GM12878 (cell line): ENCODE measurements around the gene DENND1C. TPM values are rescaled to one million over a fixed set of nuclear protein-coding genes. Genes with fewer than 3 reads are reported as not detected.

Source experiments
- BACH1 ChIP-seq: fragments of 450-650 bp; IDR thresholded peaks from 2 replicates; pipeline ENCODE4 v1.6.1; 2017; ENCODE audit warnings: mild to moderate bottlenecking, borderline replicate concordance
- BRCA1 ChIP-seq: IDR thresholded peaks from 2 replicates; pipeline ENCODE4 v1.6.1; 2011; ENCODE audit warnings: low read depth, low read length, improper control_type of control experiment
- CHD2 ChIP-seq: IDR thresholded peaks from 2 replicates; pipeline ENCODE4 v1.6.1; 2011; ENCODE audit warnings: low read depth, low read length, improper control_type of control experiment, borderline replicate concordance
- EZH2 ChIP-seq: IDR thresholded peaks from 2 replicates; pipeline ENCODE4 v1.6.1; 2012; ENCODE audit warnings: low read depth, mild to moderate bottlenecking, control low read depth, inconsistent platforms, low read length, borderline replicate concordance; ENCODE audit not compliant: control insufficient read depth
- HCFC1 ChIP-seq: fragments of 150-350 bp; IDR thresholded peaks from 2 replicates; pipeline ENCODE4 v1.6.1; 2014; ENCODE audit warnings: low read length
- HDGF ChIP-seq: fragments of 450-650 bp; IDR thresholded peaks from 2 replicates; pipeline ENCODE4 v1.6.1; 2016; ENCODE audit warnings: antibody characterized with exemption
- IRF5 ChIP-seq: fragments of 450-650 bp; IDR thresholded peaks from 2 replicates; pipeline ENCODE4 v1.6.1; 2017; ENCODE audit warnings: borderline replicate concordance
- KDM1A ChIP-seq: fragments of 200-600 bp; sonication (generic); IDR thresholded peaks from 2 replicates; pipeline ENCODE4 v1.6.1; 2016; ENCODE audit warnings: borderline replicate concordance
- MEF2B ChIP-seq: fragments of 450-650 bp; IDR thresholded peaks from 2 replicates; pipeline ENCODE4 v1.6.1; 2018; ENCODE audit warnings: mild to moderate bottlenecking, moderate library complexity; ENCODE audit not compliant: partially characterized antibody, poor library complexity, severe bottlenecking
- MYB ChIP-seq: fragments of 150-350 bp; IDR thresholded peaks from 2 replicates; pipeline ENCODE4 v1.6.1; 2014; ENCODE audit warnings: mild to moderate bottlenecking, low read depth, low read length, borderline replicate concordance
- NFYB ChIP-seq: IDR thresholded peaks from 2 replicates; pipeline ENCODE4 v1.6.1; 2011; ENCODE audit warnings: low read depth, mild to moderate bottlenecking, low read length, improper control_type of control experiment, moderate library complexity; ENCODE audit not compliant: insufficient read depth
- NR2C1 ChIP-seq: fragments of 450-650 bp; IDR thresholded peaks from 2 replicates; pipeline ENCODE4 v1.6.1; 2017; ENCODE audit warnings: antibody characterized with exemption, mild to moderate bottlenecking, moderate library complexity
- RAD21 ChIP-seq: IDR thresholded peaks from 2 replicates; pipeline ENCODE4 v1.6.1; 2011; ENCODE audit warnings: mild to moderate bottlenecking, low read depth, low read length, moderate library complexity; ENCODE audit not compliant: insufficient read depth
- REST ChIP-seq: IDR thresholded peaks from 2 replicates; pipeline ENCODE4 v1.6.1; 2012; ENCODE audit warnings: mild to moderate bottlenecking, low read depth, low read length
- SIX5 ChIP-seq: IDR thresholded peaks from 2 replicates; pipeline ENCODE4 v1.6.1; 2011; ENCODE audit warnings: mild to moderate bottlenecking, low read depth, low read length, moderate library complexity; ENCODE audit not compliant: severe bottlenecking
- SMAD5 ChIP-seq: IDR thresholded peaks from 2 replicates; pipeline ENCODE4 v1.6.1; 2016; ENCODE audit warnings: antibody characterized with exemption, low read depth
- ZBED1 ChIP-seq: IDR thresholded peaks from 2 replicates; pipeline ENCODE4 v1.6.1; 2016; ENCODE audit warnings: borderline replicate concordance
- ZBTB4 ChIP-seq: fragments of 450-650 bp; formaldehyde crosslinking; IDR thresholded peaks from 2 replicates; pipeline ENCODE4 v1.4.0; 2022; ENCODE audit warnings: mild to moderate bottlenecking, moderate library complexity
- ZNF217 ChIP-seq: fragments of 450-650 bp; IDR thresholded peaks from 2 replicates; pipeline ENCODE4 v1.6.1; 2017; ENCODE audit warnings: antibody characterized with exemption, mild to moderate bottlenecking
- polyA plus RNA-seq, 11 experiments: library from polyadenylated mRNA; depleted of rRNA in 4 of 11; unstranded in 6 of 11; stranded (reverse) in 5 of 11; fragments of >200 nt; fragmentation: Nextera tagmentation in 4 of 11; fragmentation: Illumina TruSeq in 1 of 11; extraction: Ambion mirVana in 4 of 11; extraction: Trizol in 1 of 11; gene quantifications; 1 replicate in 1 of 11; 2 replicates in 10 of 11; pipeline versions ENCODE4 v1.2.1 to v1.2.3, GENCODE V29; 2011 to 2016; ENCODE audit warnings: inconsistent platforms in 2 of 11, missing spikeins in 2 of 11, low read depth in 1 of 11
- total RNA-seq, 4 experiments: library from RNA; depleted of rRNA in 3 of 4; stranded (reverse); fragments of >200 nt in 3 of 4; fragmentation: Illumina TruSeq in 1 of 4; extraction: Trizol in 1 of 4; gene quantifications; 2 replicates each; pipeline versions ENCODE4 v1.2.1 to v1.2.3, GENCODE V29; 2013 to 2021
- TF ChIP-seq, protein P1 (sequence below): fragments of 450-650 bp; IDR thresholded peaks from 2 replicates; pipeline ENCODE4 v1.6.1; 2018; ENCODE audit warnings: borderline replicate concordance, mild to moderate bottlenecking; ENCODE audit not compliant: partially characterized antibody

Gene DENND1C
- total and polyA plus RNA-seq, 10 of the 15 experiments (the other 5 are each of a cell fraction or from before 2014, with no cell fraction given): 2.4 to 54.3 (median 32.7) TPM

DNA sequence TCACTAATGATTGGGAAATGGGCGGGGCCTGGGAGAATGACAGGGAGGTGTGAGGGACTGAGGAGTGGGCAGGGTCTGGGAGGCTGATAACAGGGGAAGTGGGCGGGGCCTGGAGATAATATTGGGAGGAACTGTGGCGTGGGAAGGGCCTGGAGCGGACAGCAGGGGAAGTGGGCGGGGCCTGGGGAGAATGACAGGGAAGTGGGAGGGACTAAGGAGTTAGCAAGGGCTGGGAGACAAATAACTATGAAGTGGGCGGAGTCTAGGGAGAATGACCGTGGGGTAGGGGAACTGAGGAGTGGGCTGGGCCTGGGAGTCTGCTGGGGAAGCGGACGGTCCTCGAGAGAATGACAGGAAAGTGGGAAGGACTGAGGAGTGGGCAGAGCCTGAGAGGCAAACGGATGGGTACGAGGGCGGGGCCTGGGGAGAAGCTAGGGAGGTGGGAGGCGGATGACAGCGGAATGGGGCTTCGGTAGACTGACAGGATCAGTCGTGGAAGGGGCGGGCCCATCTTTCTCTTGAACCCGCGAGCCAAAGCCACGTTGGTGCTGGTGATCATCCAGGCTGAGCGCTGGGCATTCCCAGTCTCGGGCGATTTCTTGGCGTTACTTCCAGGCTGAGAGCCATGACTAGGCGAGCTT lies 34.6 kb upstream of the DENND1C start (continued):
- no peak for TF ChIP-seq REST
- no peak for TF ChIP-seq ZNF217
- TF ChIP-seq NFYB: peak; percentile 23; the same call in 1 of the 2 replicates
- TF ChIP-seq BACH1: no peak
- TF ChIP-seq ZBTB4 (CRISPR knock-in tag): no peak
- no peak for TF ChIP-seq EZH2
- TF ChIP-seq SIX5: no peak
- TF ChIP-seq SMAD5: no peak
- TF ChIP-seq, protein P1, sequence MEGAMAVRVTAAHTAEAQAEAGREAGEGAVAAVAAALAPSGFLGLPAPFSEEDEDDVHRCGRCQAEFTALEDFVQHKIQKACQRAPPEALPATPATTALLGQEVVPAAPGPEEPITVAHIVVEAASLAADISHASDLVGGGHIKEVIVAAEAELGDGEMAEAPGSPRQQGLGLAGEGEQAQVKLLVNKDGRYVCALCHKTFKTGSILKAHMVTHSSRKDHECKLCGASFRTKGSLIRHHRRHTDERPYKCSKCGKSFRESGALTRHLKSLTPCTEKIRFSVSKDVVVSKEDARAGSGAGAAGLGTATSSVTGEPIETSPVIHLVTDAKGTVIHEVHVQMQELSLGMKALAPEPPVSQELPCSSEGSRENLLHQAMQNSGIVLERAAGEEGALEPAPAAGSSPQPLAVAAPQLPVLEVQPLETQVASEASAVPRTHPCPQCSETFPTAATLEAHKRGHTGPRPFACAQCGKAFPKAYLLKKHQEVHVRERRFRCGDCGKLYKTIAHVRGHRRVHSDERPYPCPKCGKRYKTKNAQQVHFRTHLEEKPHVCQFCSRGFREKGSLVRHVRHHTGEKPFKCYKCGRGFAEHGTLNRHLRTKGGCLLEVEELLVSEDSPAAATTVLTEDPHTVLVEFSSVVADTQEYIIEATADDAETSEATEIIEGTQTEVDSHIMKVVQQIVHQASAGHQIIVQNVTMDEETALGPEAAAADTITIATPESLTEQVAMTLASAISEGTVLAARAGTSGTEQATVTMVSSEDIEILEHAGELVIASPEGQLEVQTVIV: peak; percentile 12
- no peak for TF ChIP-seq ZBED1
- TF ChIP-seq NR2C1: no peak
- TF ChIP-seq BRCA1: no peak
- peak; percentile 99 for TF ChIP-seq HDGF
- TF ChIP-seq MYB: no peak
- no peak for TF ChIP-seq RAD21
- TF ChIP-seq IRF5: no peak
- no peak; the same call in 1 of the 2 replicates for TF ChIP-seq HCFC1
- TF ChIP-seq MEF2B: no peak
- TF ChIP-seq CHD2: no peak
- TF ChIP-seq KDM1A: no peak
